VCaP (cell line): ENCODE data around the gene FOXA3.

Experiments
- H3K27ac ChIP-seq: fragments of 450-650 bp; 2 replicates; pipeline ENCODE4 v1.5.1; 2017
- CTCF ChIP-seq: fragments of 450-650 bp; conservative IDR thresholded peaks from 2 replicates; pipeline ENCODE4 v1.5.1; 2017; ENCODE audit warnings: mild to moderate bottlenecking, moderate library complexity

The FOXA3 gene

GRCh38 chr19:45863840-45864628, at the start of gene FOXA3:
Gene FOXA3, plus strand, starts transcription at chr19:45864326. Its CDS starts 131 bp downstream, at chr19:45864457.
- peak; percentile 61 for TF ChIP-seq CTCF
- H3K27ac ChIP-seq = peak within 1 kb of the TSS; percentile 94

- no peak for TF ChIP-seq CTCF
- no peak within 1 kb of the TSS for H3K27ac ChIP-seq
Measured at GRCh38 chr19:45814851-45815480, 49.2 kb upstream of the FOXA3 start, which contains the start of gene RSPH6A. Gene RSPH6A, minus strand, starts transcription at chr19:45815308. Its CDS starts 132 bp downstream, at chr19:45815176.

- TF ChIP-seq CTCF = no peak
- H3K27ac ChIP-seq = no peak overlapping the region
Measured at GRCh38 chr19:45815481-45816216, 48.5 kb upstream of the FOXA3 start.

- no peak for TF ChIP-seq CTCF
- H3K27ac ChIP-seq = peak overlapping the region; percentile 46; the same call in 1 of the 2 replicates
Measured at GRCh38 chr19:45816236-45817009, 47.7 kb upstream of the FOXA3 start.

GRCh38 chr19:45817010-45817724, 47.0 kb upstream of the FOXA3 start:
- peak overlapping the region; percentile 46 for H3K27ac ChIP-seq
- TF ChIP-seq CTCF = peak; percentile 99

GRCh38 chr19:45817725-45818301, 46.3 kb upstream of the FOXA3 start:
- no peak for TF ChIP-seq CTCF
- H3K27ac ChIP-seq = peak overlapping the region; percentile 46
